ENCODE data around the gene SMYD5.

DNA sequence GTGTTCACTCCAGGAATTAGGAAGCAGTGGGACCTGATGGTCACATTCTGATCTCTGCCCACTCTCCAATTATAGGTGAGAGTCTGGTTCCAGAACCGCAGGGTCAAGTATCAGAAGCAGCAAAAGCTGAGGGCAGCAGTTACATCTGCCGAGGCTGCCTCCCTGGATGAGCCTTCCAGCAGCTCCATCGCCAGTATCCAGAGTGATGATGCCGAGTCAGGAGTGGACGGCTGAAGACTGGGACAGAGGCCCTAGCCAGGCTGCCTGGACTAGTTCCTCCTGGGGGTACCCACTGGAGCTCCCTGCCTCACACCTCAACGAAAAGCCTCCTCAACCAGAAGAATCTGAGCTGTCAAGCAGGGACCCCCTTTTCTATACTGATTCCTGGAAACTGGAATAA, 3.3 kb upstream of the SMYD5 start:
- TF ChIP-seq, protein P1, sequence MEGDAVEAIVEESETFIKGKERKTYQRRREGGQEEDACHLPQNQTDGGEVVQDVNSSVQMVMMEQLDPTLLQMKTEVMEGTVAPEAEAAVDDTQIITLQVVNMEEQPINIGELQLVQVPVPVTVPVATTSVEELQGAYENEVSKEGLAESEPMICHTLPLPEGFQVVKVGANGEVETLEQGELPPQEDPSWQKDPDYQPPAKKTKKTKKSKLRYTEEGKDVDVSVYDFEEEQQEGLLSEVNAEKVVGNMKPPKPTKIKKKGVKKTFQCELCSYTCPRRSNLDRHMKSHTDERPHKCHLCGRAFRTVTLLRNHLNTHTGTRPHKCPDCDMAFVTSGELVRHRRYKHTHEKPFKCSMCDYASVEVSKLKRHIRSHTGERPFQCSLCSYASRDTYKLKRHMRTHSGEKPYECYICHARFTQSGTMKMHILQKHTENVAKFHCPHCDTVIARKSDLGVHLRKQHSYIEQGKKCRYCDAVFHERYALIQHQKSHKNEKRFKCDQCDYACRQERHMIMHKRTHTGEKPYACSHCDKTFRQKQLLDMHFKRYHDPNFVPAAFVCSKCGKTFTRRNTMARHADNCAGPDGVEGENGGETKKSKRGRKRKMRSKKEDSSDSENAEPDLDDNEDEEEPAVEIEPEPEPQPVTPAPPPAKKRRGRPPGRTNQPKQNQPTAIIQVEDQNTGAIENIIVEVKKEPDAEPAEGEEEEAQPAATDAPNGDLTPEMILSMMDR (IDR thresholded peaks at IDR 0.05), result no peak
- TF ChIP-seq EZH2 (IDR thresholded peaks at IDR 0.05; ENCODE audit: borderline replicate concordance, insufficient read depth, low read depth, low read length, poor library complexity, severe bottlenecking), result no peak

Measured in B cell (primary cell).